CD14-positive monocyte (primary cell): ENCODE results near the gene TPRN. TPM values are rescaled to one million over a fixed set of nuclear protein-coding genes. Genes with fewer than 3 reads are reported as not detected.
A peak's percentile ranks its signal among the peaks of the same experiment; 100 is the strongest.

Experiments used
- DNase-seq, 3 donors: peaks; one replicate each; pipeline ENCODE4 v3.0.0-alpha.2; 2011 to 2022
- H2AFZ ChIP-seq: 2 replicates; pipeline ENCODE4 v1.6.0; 2012; ENCODE audit warnings: mild to moderate bottlenecking, low read depth, low read length, inconsistent platforms; ENCODE audit not compliant: insufficient read depth, poor library complexity, severe bottlenecking
- H3K27ac ChIP-seq, 2 donors: 1 replicate in 1 of 2; 2 replicates in 1 of 2; pipeline ENCODE4 v1.5.1; 2012 to 2013; ENCODE audit warnings: low read length in 2 of 2, control low read depth in 1 of 2, inconsistent platforms in 1 of 2, low read depth in 1 of 2, mild to moderate bottlenecking in 1 of 2
- H3K27me3 ChIP-seq, 2 donors: one replicate each; pipeline versions ENCODE4 v1.6.0 to v1.6.1; 2011 to 2013; ENCODE audit warnings: low read length in 2 of 2; ENCODE audit not compliant: control insufficient read depth in 2 of 2, insufficient read depth in 2 of 2
- H3K36me3 ChIP-seq, 2 donors: replicated peaks in 1 of 2; 1 replicate in 1 of 2; 2 replicates in 1 of 2; pipeline versions ENCODE4 v1.5.1 to v1.6.1; 2012 to 2013; ENCODE audit warnings: low read length in 2 of 2, control low read depth in 1 of 2, inconsistent platforms in 1 of 2, mild to moderate bottlenecking in 1 of 2; ENCODE audit not compliant: insufficient read depth in 2 of 2, control insufficient read depth in 1 of 2
- H3K4me1 ChIP-seq, 2 donors: 1 replicate in 1 of 2; 2 replicates in 1 of 2; pipeline versions ENCODE4 v1.5.1 to v1.6.1; 2012 to 2013; ENCODE audit warnings: low read length in 2 of 2, control low read depth in 1 of 2, inconsistent platforms in 1 of 2, mild to moderate bottlenecking in 1 of 2, moderate library complexity in 1 of 2; ENCODE audit not compliant: insufficient read depth in 2 of 2, control insufficient read depth in 1 of 2
- H3K4me2 ChIP-seq: replicated peaks from 2 replicates; pipeline ENCODE3; 2012; ENCODE audit warnings: low read length, moderate library complexity, mild to moderate bottlenecking; ENCODE audit not compliant: poor library complexity, severe bottlenecking; ENCODE audit errors: extremely low read depth
- H3K4me3 ChIP-seq, 3 experiments: fragments of 200-600 bp in 1 of 3; sonication (generic) in 1 of 3; replicated peaks in 1 of 3; 1 replicate in 2 of 3; 2 replicates in 1 of 3; pipeline ENCODE4 v1.5.1; 2011 to 2013; ENCODE audit warnings: low read length in 3 of 3, mild to moderate bottlenecking in 3 of 3, control low read depth in 2 of 3, low read depth in 2 of 3, inconsistent platforms in 1 of 3, moderate library complexity in 1 of 3
- H3K79me2 ChIP-seq: 2 replicates; pipeline ENCODE4 v1.6.0; 2012; ENCODE audit warnings: mild to moderate bottlenecking, control low read depth, inconsistent platforms, low read length, moderate library complexity; ENCODE audit not compliant: insufficient read depth
- H3K9ac ChIP-seq: 2 replicates; pipeline ENCODE4 v1.6.0; 2017; ENCODE audit warnings: low read length, mild to moderate bottlenecking; ENCODE audit not compliant: insufficient read depth, poor library complexity, severe bottlenecking
- H3K9me3 ChIP-seq, 2 donors: replicated peaks in 1 of 2; 1 replicate in 1 of 2; 2 replicates in 1 of 2; pipeline versions ENCODE4 v1.5.1 to v1.6.1; 2012 to 2013; ENCODE audit warnings: low read length in 2 of 2, control low read depth in 1 of 2; ENCODE audit not compliant: control insufficient read depth in 1 of 2, insufficient read depth in 1 of 2
- H4K20me1 ChIP-seq: 2 replicates; pipeline ENCODE4 v1.6.0; 2012; ENCODE audit warnings: mild to moderate bottlenecking, low read length, control low read depth, moderate library complexity; ENCODE audit not compliant: insufficient read depth
- H3K27ac Mint-ChIP-seq, 7 donors: one replicate each; pipeline ENCODE4 v1.8.0; 2020; ENCODE audit warnings: mild to moderate bottlenecking in 7 of 7, mixed read lengths in 7 of 7, moderate library complexity in 6 of 7, inconsistent platforms in 2 of 7
- H3K27me3 Mint-ChIP-seq, 3 donors: one replicate each; pipeline ENCODE4 v1.8.0; 2021 to 2022; ENCODE audit warnings: low read depth in 3 of 3, mild to moderate bottlenecking in 3 of 3, mixed read lengths in 3 of 3, moderate library complexity in 3 of 3, inconsistent platforms in 1 of 3
- H3K36me3 Mint-ChIP-seq, 2 donors: one replicate each; pipeline ENCODE4 v1.8.0; 2020; ENCODE audit warnings: mixed read lengths in 2 of 2, inconsistent platforms in 1 of 2, mild to moderate bottlenecking in 1 of 2
- H3K4me1 Mint-ChIP-seq: one replicate; pipeline ENCODE4 v1.8.0; 2020; ENCODE audit warnings: mild to moderate bottlenecking, mixed read lengths
- H3K4me3 Mint-ChIP-seq, 2 donors: one replicate each; pipeline ENCODE4 v1.8.0; 2020; ENCODE audit warnings: mild to moderate bottlenecking in 2 of 2, mixed read lengths in 2 of 2, moderate library complexity in 1 of 2
- H3K9me3 Mint-ChIP-seq, 7 donors: one replicate each; pipeline ENCODE4 v1.8.0; 2020 to 2022; ENCODE audit warnings: mixed read lengths in 7 of 7, mild to moderate bottlenecking in 6 of 7, moderate library complexity in 6 of 7, inconsistent platforms in 2 of 7
- WGBS: methylation state at CpG from one replicate; pipeline ENCODE4 v1.1.5; 2013; ENCODE audit warnings: missing lambda C conversion rate; ENCODE audit not compliant: insufficient coverage; 5-methylcytosine and 5-hydroxymethylcytosine counted together
- intact Hi-C, 2 donors: fragments of 100-400 bp; cut with micrococcal nuclease; formaldehyde crosslinking; loops; one replicate each; pipeline versions ENCODE4 v1.15.0 to v1.15.1; 2023
- polyA plus RNA-seq, 3 donors: library from polyadenylated mRNA; depleted of rRNA in 1 of 3; unstranded in 2 of 3; stranded (reverse) in 1 of 3; fragments of 300-500 nt in 2 of 3; fragments of >200 nt in 1 of 3; fragmentation: Illumina TruSeq in 2 of 3; gene quantifications; 1 replicate in 2 of 3; 2 replicates in 1 of 3; pipeline ENCODE4 v1.2.3, GENCODE V29; 2012 to 2021
- TF ChIP-seq, protein P1 (sequence below): fragments of 200-600 bp; IDR thresholded peaks from one replicate; pipeline ENCODE4 v1.8.0; 2022; ENCODE audit warnings: antibody characterized with exemption, mild to moderate bottlenecking

TPRN gene
- polyA plus RNA-seq, 3 donors, result 0.30 to 4.6 (median 0.46) TPM

- WGBS, result 95% methylated on average over 9 of the region's 10 CpGs
- H3K36me3 Mint-ChIP-seq, result peaks cover 10 to 16% of the 10 kb centered on the region in 2 donors
- H3K27ac ChIP-seq, result no peak overlapping the region
- no peak for DNase-seq
- peak overlapping the region in 1 of 7 donors; percentile 42 for H3K27ac Mint-ChIP-seq
- H3K9ac ChIP-seq, result no peak overlapping the region
- H2AFZ ChIP-seq, result no peak overlapping the region
- no peak overlapping the region for H3K4me3 ChIP-seq
- no peak overlapping the region for H3K4me2 ChIP-seq
- H4K20me1 ChIP-seq, result no peaks in the 10 kb centered on the region
- peaks cover 16 to 19% of the 10 kb centered on the region in 2 donors for H3K36me3 ChIP-seq
- no peaks in the 10 kb centered on the region for H3K79me2 ChIP-seq
- intact Hi-C loops, result loop anchor here in 1 of 2 donors (5.0 kb wide), 1 partner anchor 93 kb away; no protein-coding TSS in a partner anchor
- TF ChIP-seq, protein P1, sequence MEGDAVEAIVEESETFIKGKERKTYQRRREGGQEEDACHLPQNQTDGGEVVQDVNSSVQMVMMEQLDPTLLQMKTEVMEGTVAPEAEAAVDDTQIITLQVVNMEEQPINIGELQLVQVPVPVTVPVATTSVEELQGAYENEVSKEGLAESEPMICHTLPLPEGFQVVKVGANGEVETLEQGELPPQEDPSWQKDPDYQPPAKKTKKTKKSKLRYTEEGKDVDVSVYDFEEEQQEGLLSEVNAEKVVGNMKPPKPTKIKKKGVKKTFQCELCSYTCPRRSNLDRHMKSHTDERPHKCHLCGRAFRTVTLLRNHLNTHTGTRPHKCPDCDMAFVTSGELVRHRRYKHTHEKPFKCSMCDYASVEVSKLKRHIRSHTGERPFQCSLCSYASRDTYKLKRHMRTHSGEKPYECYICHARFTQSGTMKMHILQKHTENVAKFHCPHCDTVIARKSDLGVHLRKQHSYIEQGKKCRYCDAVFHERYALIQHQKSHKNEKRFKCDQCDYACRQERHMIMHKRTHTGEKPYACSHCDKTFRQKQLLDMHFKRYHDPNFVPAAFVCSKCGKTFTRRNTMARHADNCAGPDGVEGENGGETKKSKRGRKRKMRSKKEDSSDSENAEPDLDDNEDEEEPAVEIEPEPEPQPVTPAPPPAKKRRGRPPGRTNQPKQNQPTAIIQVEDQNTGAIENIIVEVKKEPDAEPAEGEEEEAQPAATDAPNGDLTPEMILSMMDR, result no peak
- peaks cover 27 to 48% of the 10 kb centered on the region in 2 donors for H3K4me1 ChIP-seq
- H3K9me3 ChIP-seq, result no peaks in the 10 kb centered on the region
- H3K27me3 ChIP-seq, result peaks cover 0 to 14% of the 10 kb centered on the region in 2 donors
- H3K9me3 Mint-ChIP-seq, result no peaks in the 10 kb centered on the region
- H3K27me3 Mint-ChIP-seq, result peaks cover 3 to 22% (median 14%) of the 10 kb centered on the region in 3 donors
- peaks cover 19% of the 10 kb centered on the region for H3K4me1 Mint-ChIP-seq
- H3K4me3 Mint-ChIP-seq, result no peak overlapping the region
Measured at GRCh38 chr9:137219757-137220316, 19.3 kb upstream of the TPRN start.

GRCh38 chr9:137218754-137219271 lies 18.3 kb upstream of the TPRN start:
- Histone ChIP-seq H3K4me1 (peaks cover 18 to 38% of the 10 kb centered on the region in 2 donors), H3K4me3 (no peak overlapping the region), H2AFZ (no peak overlapping the region), H3K79me2 (no peaks in the 10 kb centered on the region), H3K36me3 (peaks cover 24 to 29% of the 10 kb centered on the region in 2 donors), H4K20me1 (no peaks in the 10 kb centered on the region), H3K27me3 (peaks cover 0 to 14% of the 10 kb centered on the region in 2 donors), H3K4me2 (no peak overlapping the region), H3K27ac (peak overlapping the region in 1 of 2 donors; percentile 20), H3K9me3 (no peaks in the 10 kb centered on the region), H3K9ac (no peak overlapping the region)
- intact Hi-C loops, result no loop called here
- no peak for DNase-seq
- peaks cover 13 to 24% of the 10 kb centered on the region in 2 donors for H3K36me3 Mint-ChIP-seq
- peaks cover 3 to 22% (median 14%) of the 10 kb centered on the region in 3 donors for H3K27me3 Mint-ChIP-seq
- TF ChIP-seq, protein P1, result no peak
- H3K4me1 Mint-ChIP-seq, result peaks cover 10% of the 10 kb centered on the region
- 61% methylated on average over 11 of the region's 12 CpGs for WGBS
- no peak overlapping the region for H3K4me3 Mint-ChIP-seq
- H3K27ac Mint-ChIP-seq, result no peak overlapping the region
- H3K9me3 Mint-ChIP-seq, result no peaks in the 10 kb centered on the region
